HepG2 (cell line): ENCODE data around the gene RPL35A. TPM values are rescaled to one million over a fixed set of nuclear protein-coding genes. Genes with fewer than 3 reads are reported as not detected.

Experiments used
- CENPBD1 ChIP-seq: sonication (generic); formaldehyde crosslinking; IDR thresholded peaks from 2 replicates; pipeline ENCODE4 v1.8.0; 2022; ENCODE audit warnings: missing genetic modification reagents, low read depth, mild to moderate bottlenecking, borderline replicate concordance
- FOXP1 ChIP-seq, 2 experiments: fragments of 450-650 bp in 1 of 2; IDR thresholded peaks; 2 replicates each; pipeline ENCODE4 v1.6.1; 2017 to 2018; ENCODE audit warnings: antibody characterized with exemption in 1 of 2
- HMG20A ChIP-seq: IDR thresholded peaks from 2 replicates; pipeline ENCODE4 v1.6.1; 2016; ENCODE audit warnings: borderline replicate concordance
- HMGA1 ChIP-seq: sonication (generic); formaldehyde crosslinking; conservative IDR thresholded peaks from 2 replicates; pipeline ENCODE4 v1.4.0; 2020; ENCODE audit warnings: missing genetic modification reagents
- HOXA7 ChIP-seq: sonication (generic); formaldehyde crosslinking; IDR thresholded peaks from 2 replicates; pipeline ENCODE4 v1.8.1; 2022; ENCODE audit warnings: mild to moderate bottlenecking, missing genetic modification reagents, moderate library complexity
- MLXIP ChIP-seq: sonication (generic); formaldehyde crosslinking; IDR thresholded peaks from 2 replicates; pipeline ENCODE4 v1.9.0; 2021; ENCODE audit warnings: missing genetic modification reagents, borderline replicate concordance
- PLRG1 ChIP-seq: fragments of 450-650 bp; conservative IDR thresholded peaks from 2 replicates; pipeline ENCODE4 v1.6.1; 2016
- PTBP1 ChIP-seq: fragments of 200-400 bp; formaldehyde crosslinking; IDR thresholded peaks from 2 replicates; pipeline ENCODE4 v1.6.1; 2018; ENCODE audit warnings: low read length, low read depth; ENCODE audit not compliant: poor library complexity, severe bottlenecking
- SALL1 ChIP-seq: sonication (generic); formaldehyde crosslinking; IDR thresholded peaks from 2 replicates; pipeline ENCODE4 v1.8.0; 2022; ENCODE audit warnings: mild to moderate bottlenecking, missing genetic modification reagents
- SP1 ChIP-seq, 2 experiments: fragments of 450-650 bp in 1 of 2; sonication (generic) in 1 of 2; formaldehyde crosslinking in 1 of 2; IDR thresholded peaks; 2 replicates each; pipeline versions ENCODE4 v1.4.0 to v1.6.1; 2016 to 2020; ENCODE audit warnings: missing genetic modification reagents in 1 of 2
- ZBTB10 ChIP-seq: sonication (generic); formaldehyde crosslinking; IDR thresholded peaks from 2 replicates; pipeline ENCODE4 v1.4.0; 2020; ENCODE audit warnings: missing genetic modification reagents, borderline replicate concordance
- ZBTB38 ChIP-seq: sonication (generic); formaldehyde crosslinking; IDR thresholded peaks from 2 replicates; pipeline ENCODE4 v1.5.1; 2020; ENCODE audit warnings: mild to moderate bottlenecking, missing genetic modification reagents
- ZFP36L1 ChIP-seq: sonication (generic); formaldehyde crosslinking; IDR thresholded peaks from 2 replicates; pipeline ENCODE4 v1.8.0; 2022; ENCODE audit warnings: mild to moderate bottlenecking, missing genetic modification reagents, moderate library complexity
- ZFYVE20 ChIP-seq: sonication (generic); formaldehyde crosslinking; IDR thresholded peaks from 2 replicates; pipeline ENCODE4 v1.8.0; 2023; ENCODE audit warnings: low read depth, mild to moderate bottlenecking, moderate library complexity, missing genetic modification reagents, borderline replicate concordance
- ZNF282 ChIP-seq: fragments of 450-650 bp; IDR thresholded peaks from 2 replicates; pipeline ENCODE4 v1.6.1; 2018; ENCODE audit not compliant: partially characterized antibody
- ZNF326 ChIP-seq: sonication (generic); formaldehyde crosslinking; IDR thresholded peaks from 2 replicates; pipeline ENCODE4 v1.4.0; 2020; ENCODE audit warnings: missing genetic modification reagents, borderline replicate concordance
- ZNF691 ChIP-seq: sonication (generic); formaldehyde crosslinking; IDR thresholded peaks from 2 replicates; pipeline ENCODE4 v1.4.0; 2020; ENCODE audit warnings: missing genetic modification reagents, low read depth, mild to moderate bottlenecking, borderline replicate concordance
- ZNF782 ChIP-seq: sonication (generic); formaldehyde crosslinking; IDR thresholded peaks from 2 replicates; pipeline ENCODE4 v1.4.0; 2020; ENCODE audit warnings: missing genetic modification reagents, mild to moderate bottlenecking, borderline replicate concordance
- ZNF841 ChIP-seq: sonication (generic); formaldehyde crosslinking; IDR thresholded peaks from 2 replicates; pipeline ENCODE4 v1.8.1; 2023; ENCODE audit warnings: missing genetic modification reagents, borderline replicate concordance
- ZSCAN29 ChIP-seq: sonication (generic); formaldehyde crosslinking; conservative IDR thresholded peaks from 2 replicates; pipeline ENCODE4 v1.4.0; 2020; ENCODE audit warnings: mild to moderate bottlenecking, missing genetic modification reagents
- polyA plus RNA-seq, 8 experiments: library from polyadenylated mRNA; depleted of rRNA in 3 of 8; stranded (reverse) in 7 of 8; unstranded in 1 of 8; fragments of >200 nt; fragmentation: Illumina TruSeq in 4 of 8; extraction: Trizol in 4 of 8; gene quantifications; 2 replicates each; pipeline versions ENCODE4 v1.2.1 to v1.2.3, GENCODE V29; 2011 to 2016; ENCODE audit warnings: low read depth in 4 of 8, missing spikeins in 1 of 8, mixed read lengths in 1 of 8; ENCODE audit not compliant: insufficient read depth in 1 of 8
- total RNA-seq, 5 experiments: library from RNA; depleted of rRNA; stranded (reverse); fragments of >200 nt; fragmentation: Illumina TruSeq; extraction: Trizol; gene quantifications; 2 replicates each; pipeline ENCODE4 v1.2.3, GENCODE V29; 2016; ENCODE audit warnings: low read depth in 1 of 5

Gene RPL35A
- total and polyA plus RNA-seq, 2 of the 13 experiments (the other 11 are each of a cell fraction or from before 2014, with no cell fraction given): 1,001 to 1,582 TPM

- TF ChIP-seq PTBP1: no peak
- 0 out of 2 replicates have a peak, but pooled peaks have one; percentile 24 for TF ChIP-seq ZNF691 (CRISPR knock-in tag)
- TF ChIP-seq HOXA7: no peak
- TF ChIP-seq SP1 (IDR thresholded peaks at IDR 0.05): no peak
- TF ChIP-seq SP1 (CRISPR knock-in tag; IDR thresholded peaks at IDR 0.05): peak; percentile 89
- TF ChIP-seq MLXIP (CRISPR knock-in tag): no peak
- TF ChIP-seq ZBTB38 (CRISPR knock-in tag): peak; percentile 54; the same call in 1 of the 2 replicates
- no peak for TF ChIP-seq ZNF326 (CRISPR knock-in tag)
- TF ChIP-seq ZNF282: no peak
- no peak for TF ChIP-seq ZFP36L1 (CRISPR knock-in tag)
- TF ChIP-seq HMGA1 (CRISPR knock-in tag): no peak
- no peak for TF ChIP-seq PLRG1
- no peak for TF ChIP-seq ZNF841 (CRISPR knock-in tag)
- no peak for TF ChIP-seq FOXP1 (IDR thresholded peaks at IDR 0.05)
- TF ChIP-seq FOXP1 (CRISPR knock-in tag; IDR thresholded peaks at IDR 0.05): no peak
- TF ChIP-seq ZNF782: peak; percentile 28; the same call in 1 of the 2 replicates
- TF ChIP-seq ZFYVE20 (CRISPR knock-in tag): no peak
- no peak for TF ChIP-seq ZBTB10 (CRISPR knock-in tag)
- no peak for TF ChIP-seq CENPBD1 (CRISPR knock-in tag)
- TF ChIP-seq ZSCAN29 (CRISPR knock-in tag): no peak
- peak; percentile 71 for TF ChIP-seq SALL1 (CRISPR knock-in tag)
- TF ChIP-seq HMG20A (CRISPR knock-in tag): no peak
These were observed 10.1 kb downstream of the RPL35A start, which contains the start of gene LMLN (continued) for GRCh38 chr3:197959891-197960693.
